NCI-H128 (cell line): Measurements from ENCODE around the gene KAZN.

Experiments
- DNase-seq: peaks from one replicate; lab custom pipeline; 2025; ENCODE audit not compliant: unreplicated experiment; lab: John Stamatoyannopoulos, UW

KAZN gene

DNA sequence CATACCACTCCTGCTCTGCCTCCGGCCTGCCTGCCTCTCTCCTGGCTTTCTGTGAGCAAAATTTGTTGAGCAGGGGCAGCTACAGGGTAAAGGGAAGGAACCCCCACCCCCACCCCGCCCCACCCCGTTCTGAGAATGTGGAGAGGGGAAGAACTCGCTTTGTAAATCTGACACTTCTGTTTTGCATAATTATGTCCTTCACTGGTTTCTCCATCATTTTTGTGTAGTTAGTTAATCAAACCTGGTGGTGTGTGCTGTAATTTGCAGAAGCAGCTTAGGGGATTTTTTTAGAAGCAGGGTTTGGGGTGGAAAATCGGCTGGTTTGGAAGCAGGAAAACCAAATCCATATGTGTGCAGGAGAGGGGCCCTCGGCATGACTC is 497.0 kb downstream of the KAZN start:
- DNase-seq, result no peak

DNA sequence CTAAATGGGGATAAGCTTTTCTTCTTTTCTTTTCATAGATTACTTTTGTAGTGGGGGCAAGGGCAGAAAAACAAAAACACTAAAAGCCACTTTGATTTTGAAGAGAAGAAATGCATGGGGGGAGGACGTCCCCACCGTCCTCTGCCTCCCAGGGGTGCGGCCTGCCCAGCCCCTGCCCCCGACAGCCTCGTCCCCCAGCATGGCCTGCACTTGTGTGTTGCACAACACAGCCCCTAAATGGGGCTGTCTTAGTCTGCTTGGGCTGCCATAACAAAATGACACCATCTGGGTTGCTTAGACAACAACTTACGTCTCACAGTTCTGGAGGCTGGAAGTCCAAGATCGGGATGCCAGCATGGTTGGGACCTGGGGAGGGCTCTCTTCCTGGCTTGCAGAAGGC is 497.8 kb downstream of the KAZN start:
- DNase-seq, result no peak

DNA sequence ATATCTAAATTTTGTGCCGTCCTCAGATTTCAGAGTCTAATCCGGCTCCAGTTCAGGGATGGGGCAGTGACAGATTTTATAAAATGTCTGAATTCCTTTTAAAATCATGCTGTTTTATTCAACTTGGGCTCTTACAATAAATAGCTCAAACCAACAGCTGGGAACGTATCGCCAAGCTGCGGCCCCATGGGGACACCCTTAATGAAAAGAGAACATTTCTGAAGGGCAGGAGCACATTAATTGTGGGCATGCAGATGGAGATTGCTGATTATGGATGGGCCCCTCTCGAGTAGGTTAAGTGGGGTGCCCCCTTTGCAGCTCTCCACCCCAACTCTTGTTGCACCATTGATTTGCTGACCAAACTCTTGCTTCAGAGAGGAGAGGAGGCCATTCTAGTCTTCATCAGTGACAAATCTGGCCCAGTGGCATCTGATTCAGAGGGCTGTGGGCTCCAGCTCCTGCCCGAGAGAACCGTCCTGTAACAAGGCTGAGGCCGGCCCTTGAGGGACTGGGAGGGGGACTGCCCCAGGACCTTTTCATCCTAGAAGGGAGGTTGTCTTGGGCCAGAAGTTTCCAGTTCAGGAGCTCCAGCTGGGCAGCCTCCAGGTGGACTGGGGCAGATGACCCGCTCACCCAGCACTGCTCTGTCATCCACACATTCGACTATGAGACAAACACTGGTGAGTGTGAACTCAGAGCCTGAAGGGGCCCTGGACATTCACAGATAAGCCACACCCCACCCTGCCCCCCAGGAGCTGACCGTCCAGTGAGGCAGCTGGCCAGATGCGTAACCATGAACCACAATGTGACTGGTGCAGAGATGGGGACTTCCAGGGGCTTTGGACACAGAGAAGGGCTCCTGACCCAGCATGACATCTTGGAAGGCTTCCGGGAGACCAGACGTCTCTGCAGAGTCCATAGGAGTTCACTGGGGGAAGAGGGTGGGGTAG is 500.0 kb downstream of the KAZN start:
- DNase-seq, result no peak

DNA sequence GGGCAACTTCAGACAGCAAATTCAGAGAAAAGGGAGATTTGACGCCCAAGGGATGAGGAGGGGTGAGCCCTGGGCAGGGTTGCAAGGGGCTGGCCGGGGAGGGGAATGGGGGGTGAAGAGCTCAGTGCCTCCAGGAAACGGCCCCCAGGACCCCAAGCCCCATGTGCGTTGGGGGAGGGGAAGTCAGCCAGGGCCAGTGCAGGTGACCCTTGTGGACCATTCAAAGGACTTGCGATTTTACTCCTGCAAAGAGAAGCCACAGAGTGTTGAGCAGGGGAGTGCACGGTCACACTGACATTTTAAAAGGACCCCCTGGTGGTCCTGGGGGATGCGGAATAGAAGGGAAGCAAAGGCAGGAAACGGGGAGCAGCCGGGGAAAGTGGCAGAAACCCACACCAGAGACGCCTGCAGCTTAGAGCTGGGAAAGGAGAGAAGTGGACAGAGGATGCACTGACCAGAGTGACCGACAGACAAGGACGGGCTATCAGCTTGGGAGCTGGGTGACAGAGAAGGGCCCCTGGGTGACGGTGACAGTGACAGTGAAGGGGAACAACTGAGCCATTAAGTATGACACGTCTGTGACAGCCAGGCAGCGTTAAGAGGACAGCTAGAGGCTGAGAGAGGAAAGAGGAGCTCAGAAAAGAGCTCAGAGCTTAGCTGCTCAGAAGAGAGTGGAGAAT is 501.1 kb downstream of the KAZN start:
- no peak for DNase-seq

DNA sequence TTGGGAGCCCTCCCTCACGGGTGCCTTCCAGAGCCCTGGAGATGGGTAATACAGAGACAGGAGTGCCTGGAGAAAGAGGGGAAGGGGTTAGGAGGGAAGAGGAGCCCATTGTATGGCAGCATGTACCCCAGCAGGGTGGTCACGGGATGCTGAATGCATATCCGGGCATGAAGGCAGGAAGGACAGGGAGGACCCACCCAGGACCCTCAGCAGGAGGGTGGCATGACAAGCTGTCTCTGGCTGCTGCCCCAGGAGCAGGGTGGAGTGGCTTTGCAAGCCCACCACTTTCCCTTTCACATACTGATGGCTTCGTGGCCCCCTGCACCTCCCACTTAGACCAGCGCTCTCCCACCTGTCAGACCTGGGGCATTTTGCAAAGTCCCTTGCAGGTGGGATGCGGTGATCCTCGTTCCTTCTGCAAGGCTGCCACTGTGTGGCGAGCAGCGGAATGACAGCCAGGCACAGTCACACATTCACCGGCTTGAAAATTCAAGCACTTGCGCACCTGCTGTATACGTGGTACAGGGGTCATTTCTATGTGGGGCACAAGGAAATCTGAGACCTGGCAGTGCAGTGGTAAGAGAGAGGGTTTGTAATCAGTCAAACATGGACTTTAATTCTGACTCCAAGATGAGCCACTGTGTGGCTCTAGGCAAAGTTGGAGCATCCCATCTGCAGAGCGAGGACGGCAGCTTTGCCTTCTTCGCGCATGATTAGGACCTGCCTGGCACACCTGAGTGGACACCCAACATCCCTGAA is 501.8 kb downstream of the KAZN start:
- peak; percentile 18 for DNase-seq

DNA sequence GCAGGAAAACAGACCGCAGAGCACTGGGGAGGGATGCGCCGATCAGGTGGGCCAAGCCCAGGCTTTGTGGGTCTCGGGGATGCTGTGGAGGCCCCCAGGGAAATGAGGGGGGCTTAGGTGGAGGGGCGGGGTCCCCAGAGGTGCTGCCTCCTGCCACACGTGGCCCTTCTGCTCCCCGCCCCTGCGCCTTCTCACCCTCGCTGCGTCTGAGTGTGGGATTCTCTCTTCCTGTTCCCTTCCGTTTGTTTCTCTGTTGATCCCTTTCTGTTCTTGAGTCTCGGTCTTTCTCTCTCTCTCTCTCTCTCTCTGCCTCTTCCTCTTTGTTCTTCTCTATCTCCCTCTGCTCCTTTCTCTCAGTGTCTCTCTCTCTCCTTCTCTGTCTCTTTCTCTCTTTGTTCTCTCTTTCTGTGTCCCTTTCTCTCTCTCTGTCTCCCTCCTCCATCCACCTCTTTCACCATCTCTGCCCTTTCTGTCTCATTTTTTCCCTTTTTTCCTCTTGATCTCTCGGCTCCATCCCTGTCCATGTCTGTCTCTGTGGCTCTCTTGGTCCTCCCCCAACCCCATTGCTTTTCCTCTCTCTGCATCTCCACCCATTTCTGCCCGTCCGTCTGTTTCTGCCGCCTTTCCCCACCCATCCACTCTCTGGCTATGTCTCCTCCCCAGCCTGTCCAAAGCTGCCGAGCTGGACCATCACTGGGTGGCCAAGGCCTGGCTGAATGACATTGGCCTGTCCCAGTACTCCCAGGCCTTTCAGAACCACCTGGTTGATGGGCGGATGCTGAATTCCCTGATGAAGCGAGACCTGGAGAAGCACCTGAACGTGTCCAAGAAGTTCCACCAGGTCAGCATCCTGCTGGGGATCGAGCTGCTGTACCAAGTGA is 502.6 kb downstream of the KAZN start:
- no peak for DNase-seq

DNA sequence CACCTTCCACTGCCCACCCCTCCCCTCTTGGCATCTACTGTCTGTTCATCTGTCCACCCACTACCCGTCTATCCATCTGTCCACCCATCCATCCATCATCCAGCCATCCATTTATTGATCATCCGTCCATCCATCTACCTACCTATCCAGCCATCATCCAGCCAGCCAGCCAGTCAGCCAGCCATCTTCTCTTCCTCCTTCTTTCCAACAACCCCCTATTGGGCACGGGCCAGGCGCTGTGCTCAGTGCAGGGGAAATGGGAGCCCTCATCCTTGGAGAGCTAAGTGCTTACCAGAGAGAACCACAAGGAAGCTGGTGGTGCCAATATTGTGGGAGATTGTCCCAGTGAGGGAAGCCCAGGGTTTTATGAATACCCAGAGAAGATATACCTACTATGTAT is 503.3 kb downstream of the KAZN start:
- no peak for DNase-seq

DNA sequence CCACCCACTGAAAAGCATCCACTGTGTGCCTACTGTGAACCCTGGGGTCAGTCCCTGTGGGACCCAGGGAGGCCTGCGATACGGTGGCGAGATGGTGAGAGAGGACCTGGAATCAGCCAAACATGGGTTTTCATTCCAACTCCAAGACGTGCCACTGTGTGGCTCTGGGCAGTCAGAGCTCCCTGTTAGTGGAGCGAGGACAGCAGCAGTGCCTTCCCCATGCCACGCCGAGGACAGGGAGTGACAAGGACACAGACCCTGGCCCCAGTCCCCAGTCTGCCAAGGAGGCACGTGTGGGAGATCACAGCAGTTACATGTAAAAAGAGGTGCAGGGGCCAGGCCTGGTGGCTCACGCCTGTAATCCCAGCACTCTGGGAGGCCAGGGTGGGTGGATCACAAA is 504.2 kb downstream of the KAZN start:
- no peak for DNase-seq

DNA sequence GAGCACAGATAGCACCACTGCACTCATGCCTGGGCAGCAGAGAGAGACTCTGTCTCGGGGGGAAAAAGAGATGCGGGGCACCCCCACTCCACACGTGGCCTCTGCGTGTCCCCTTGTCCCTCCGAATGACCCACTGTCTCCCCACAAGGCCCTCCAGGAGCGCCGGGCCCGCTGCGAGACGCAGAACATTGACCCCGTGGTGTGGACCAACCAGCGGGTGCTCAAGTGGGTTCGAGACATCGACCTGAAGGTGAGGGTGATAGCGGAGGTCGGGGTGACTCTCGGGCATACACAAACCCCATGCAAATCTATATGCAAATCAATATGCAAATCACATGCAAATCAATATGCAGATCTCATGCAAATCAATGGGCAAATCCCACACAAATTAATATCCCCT is 504.7 kb downstream of the KAZN start:
- DNase-seq, result no peak

DNA sequence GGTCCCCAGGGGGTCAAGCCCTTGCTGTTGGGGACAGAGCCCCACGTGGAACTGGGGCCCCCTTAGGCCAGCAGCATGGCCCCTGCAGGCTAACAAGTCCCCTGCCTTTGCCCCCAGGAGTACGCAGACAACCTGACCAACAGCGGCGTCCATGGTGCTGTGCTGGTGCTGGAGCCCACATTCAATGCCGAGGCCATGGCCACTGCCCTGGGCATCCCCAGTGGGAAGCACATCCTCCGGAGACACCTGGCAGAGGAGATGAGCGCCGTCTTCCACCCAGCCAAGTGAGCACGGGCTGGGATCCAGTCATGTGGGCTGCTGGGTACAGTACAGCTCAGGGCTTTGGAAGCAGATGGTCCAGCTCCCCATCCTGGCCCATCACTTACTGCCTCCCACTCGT is 505.4 kb downstream of the KAZN start:
- no peak for DNase-seq

DNA sequence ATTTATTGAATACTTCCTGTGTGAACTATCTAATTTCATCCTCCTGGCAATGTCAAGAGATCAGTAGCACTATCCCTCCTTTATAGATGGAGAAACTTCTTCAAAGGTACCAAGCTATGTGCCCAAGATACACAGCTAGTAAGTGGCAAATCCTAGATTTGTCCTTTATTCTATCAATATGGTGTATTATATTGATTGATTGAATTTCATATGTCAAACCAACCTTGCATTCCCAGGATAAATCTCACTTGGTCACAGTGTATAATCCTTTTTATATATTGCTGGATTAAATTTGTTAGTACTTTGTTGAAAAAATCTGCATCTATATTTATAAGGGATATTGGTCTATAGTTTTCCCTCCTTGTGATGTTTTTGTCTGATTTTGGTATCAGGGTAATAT is 506.3 kb downstream of the KAZN start:
- no peak for DNase-seq

DNA sequence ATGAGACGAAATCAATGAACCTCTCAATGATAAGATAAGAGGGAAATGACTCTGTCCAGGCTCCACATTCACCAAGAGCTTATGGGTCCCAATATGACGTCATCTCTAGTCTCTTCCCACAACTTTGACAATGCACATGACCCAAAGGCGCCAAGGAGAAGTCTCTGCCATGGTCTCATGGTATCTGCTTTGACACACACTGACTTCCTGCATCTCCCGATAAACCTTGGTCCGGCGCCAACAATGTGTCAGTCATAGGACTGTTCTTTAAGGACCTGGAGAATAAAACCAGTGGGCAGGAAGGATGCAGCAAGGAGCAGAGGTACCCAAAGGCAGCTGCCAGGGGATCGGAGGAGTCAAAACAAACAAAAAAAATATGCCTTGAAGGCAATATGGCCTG is 508.1 kb downstream of the KAZN start:
- no peak for DNase-seq

DNA sequence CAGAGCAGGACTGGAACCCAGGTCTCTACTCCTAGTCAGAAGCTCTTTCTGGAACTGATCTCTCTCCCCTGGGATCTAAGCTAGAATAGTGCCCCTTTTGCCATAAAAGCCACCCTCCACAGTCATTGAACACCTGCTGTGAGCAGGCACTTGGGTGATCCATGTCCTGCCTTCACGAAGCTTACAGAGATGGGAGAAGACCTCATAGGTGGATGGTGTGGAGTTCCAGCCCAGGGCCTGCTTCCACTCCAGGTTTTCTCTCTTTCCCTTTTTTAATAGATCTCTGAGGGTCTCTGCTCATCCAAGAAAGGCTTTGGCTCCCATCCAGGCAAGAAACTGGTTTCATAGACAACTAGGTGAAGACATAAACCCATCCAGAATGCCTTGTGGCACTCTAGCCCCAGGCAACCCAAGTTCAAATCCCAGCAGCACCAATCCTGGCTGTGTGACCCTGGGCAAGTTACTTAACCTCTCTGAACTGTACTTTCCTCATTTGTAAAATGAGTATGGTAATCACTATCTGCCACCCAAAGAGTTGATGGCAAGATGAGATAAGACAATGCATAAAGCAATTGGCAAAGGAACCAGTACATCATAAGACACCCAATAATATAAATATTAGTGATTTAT is 508.7 kb downstream of the KAZN start:
- no peak for DNase-seq

DNA sequence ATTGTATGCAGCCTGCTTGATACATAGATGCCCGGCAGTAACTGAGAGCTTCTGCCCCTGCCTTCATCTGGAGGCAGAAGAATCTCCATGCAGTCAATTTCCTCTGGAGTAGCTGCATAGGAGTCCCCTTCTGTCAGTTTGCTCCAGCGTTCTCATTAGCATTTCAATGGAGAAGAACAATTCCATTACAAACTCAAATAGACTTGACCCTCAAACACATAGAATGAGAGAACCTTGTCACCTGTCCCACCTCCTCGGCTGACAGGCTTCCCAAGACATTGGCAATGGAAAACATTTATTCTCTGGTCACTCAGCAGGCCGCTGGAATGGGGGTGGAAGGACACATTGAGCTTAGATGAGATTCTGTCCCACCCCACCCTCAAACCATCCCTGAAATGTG is 509.4 kb downstream of the KAZN start:
- no peak for DNase-seq

DNA sequence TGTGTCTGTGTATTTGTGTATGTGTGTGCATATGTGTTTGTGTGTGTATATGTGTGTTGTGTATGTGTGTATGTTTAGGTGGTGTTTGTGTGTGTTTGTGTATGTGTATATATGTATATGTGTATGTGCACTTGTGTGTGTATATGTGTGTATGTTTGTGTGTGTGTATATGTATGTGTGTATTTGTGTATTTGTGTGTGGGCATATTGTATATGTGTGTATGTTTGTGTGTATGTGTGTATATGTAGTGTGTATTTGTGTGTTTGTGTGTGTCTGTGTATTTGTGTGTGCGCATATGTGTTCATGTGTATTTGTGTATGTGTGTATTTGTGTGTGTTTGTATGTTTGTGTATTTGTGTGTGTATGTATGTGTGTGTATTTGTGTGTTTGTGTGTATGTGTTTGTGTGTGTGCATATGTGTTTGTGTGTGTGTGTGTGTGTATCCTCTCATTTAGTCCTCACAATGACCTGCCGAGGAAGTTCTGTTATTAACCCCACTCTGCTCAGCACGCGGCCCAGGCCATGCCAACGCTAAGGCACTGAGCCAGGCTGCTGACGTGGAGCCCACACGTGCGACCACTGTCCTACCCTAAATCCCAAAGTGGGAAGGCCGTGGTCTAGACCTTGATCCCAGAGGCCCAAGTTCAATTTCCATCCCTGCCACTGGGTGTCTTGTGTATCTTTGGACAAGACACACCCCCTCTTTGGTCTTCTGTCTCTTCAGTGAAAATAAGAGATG is 511.8 kb downstream of the KAZN start:
- no peak for DNase-seq

DNA sequence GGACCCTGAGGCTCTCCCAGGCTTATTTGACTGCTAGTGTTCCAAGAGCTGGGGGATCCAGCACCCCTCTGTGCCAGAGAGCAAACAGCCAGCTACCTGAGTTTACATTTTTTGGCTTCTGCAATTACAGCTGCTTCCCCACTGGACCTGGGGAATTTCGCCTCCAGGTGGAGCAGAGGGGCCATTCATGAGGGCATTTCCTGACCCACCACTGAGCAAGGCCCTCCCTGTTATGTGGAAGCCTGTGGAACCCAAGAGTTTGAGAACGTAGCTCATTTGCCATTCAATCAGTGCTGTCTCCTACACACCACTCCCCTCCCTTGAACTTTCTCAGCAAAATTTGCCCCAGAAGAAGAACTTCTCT is 512.4 kb downstream of the KAZN start:
- no peak for DNase-seq

DNA sequence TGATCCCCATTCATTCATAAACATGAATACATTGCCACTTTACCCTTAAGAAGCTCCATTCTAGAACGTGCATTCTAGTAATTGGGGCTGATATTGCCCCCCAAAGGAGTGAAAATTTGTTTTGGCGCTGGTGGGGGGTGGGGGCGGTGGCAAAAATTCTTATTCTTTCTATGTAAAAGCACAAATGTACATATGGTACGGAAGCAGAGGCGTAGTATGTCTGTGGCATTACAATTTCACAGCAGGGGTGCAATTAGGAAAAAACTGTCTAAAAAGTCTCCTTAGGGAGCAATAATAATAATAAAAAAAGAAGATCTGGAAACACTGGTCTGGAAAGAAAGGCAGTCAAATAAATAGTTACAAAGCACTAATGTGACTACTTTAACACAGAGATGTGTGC is 514.7 kb downstream of the KAZN start:
- no peak for DNase-seq

DNA sequence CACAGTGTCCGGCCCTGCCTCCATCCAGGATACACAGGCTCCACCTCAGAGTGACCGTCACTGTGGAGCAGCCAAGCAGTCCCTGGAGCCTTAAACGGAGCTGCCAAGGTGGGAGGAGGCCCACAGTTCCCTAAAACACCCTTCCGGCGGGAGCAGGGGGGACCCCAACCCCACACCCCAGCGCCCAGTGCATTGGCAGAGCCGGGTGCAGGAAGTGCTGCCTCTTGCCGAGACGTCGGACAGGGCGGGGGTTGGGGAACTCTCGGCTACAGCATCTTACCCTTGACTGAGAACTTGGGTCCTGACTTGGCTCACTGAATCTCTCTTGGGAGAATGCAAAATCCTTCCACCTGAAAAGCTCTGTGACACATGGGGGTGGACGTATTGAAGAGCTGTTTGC is 516.4 kb downstream of the KAZN start:
- DNase-seq, result no peak

DNA sequence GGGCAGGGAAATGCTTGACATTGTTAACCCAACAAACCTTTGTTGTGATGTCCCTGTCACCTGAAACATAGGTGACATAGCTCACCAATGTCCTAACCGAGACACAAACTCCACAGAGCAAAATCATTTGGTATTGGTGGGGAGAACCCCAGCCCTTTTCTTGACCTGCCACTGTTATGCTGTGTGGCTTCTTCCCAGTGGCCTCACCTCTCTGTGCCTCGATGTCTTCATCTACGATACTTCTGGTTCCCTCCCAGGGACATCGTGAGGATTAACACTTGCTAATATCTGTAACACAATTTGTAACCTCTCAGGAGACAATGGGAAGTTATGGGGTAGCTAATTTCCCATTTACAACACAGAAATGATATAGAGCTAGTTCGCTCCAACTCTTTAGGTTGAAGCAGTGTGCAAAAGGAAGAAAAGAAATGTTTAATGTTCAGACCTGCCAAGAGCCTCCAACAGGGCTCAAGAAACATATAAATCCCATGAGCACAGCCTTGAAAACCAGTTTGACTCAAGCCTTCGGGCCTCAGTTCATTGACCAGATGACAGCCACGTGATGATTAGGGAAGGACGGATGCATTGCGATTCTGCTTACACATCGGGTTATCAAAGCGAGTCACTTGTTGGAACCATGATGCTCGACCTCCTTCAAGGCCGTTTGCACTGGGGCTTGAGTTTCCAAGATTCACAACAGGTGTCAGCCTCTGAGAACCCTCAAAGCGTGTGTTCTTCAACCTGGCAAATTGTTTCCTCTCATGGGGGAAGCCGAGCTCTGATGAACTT is 517.3 kb downstream of the KAZN start:
- no peak for DNase-seq
